ENCODE measurements around the gene TLNRD1. TPM values are rescaled to one million over a fixed set of nuclear protein-coding genes. Genes with fewer than 3 reads are reported as not detected.
"Not testable (repeated sequence)": the region's sequence is repeated elsewhere in the genome, so short reads cannot be mapped to it uniquely, and the experiment has no call there.

Gene TLNRD1
- total RNA-seq, 2 donors from 2014 or later: 10.0 to 26.1 TPM

- Histone ChIP-seq H3K27ac (no peak overlapping the region), H3K9me3 (no peaks in the 10 kb centered on the region), H3K36me3 (peaks cover 19% of the 10 kb centered on the region), H3K27me3 (no peaks in the 10 kb centered on the region), H3K4me3 (no peak overlapping the region), H3K4me1 (no peaks in the 10 kb centered on the region)
- DNase-seq (ENCODE audit: low spot score): peak; percentile 53
- TF ChIP-seq, protein P1, sequence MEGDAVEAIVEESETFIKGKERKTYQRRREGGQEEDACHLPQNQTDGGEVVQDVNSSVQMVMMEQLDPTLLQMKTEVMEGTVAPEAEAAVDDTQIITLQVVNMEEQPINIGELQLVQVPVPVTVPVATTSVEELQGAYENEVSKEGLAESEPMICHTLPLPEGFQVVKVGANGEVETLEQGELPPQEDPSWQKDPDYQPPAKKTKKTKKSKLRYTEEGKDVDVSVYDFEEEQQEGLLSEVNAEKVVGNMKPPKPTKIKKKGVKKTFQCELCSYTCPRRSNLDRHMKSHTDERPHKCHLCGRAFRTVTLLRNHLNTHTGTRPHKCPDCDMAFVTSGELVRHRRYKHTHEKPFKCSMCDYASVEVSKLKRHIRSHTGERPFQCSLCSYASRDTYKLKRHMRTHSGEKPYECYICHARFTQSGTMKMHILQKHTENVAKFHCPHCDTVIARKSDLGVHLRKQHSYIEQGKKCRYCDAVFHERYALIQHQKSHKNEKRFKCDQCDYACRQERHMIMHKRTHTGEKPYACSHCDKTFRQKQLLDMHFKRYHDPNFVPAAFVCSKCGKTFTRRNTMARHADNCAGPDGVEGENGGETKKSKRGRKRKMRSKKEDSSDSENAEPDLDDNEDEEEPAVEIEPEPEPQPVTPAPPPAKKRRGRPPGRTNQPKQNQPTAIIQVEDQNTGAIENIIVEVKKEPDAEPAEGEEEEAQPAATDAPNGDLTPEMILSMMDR (IDR thresholded peaks at IDR 0.05): no peak
Measured at GRCh38 chr15:80957556-80957955, 43.2 kb upstream of the TLNRD1 start.

DNA sequence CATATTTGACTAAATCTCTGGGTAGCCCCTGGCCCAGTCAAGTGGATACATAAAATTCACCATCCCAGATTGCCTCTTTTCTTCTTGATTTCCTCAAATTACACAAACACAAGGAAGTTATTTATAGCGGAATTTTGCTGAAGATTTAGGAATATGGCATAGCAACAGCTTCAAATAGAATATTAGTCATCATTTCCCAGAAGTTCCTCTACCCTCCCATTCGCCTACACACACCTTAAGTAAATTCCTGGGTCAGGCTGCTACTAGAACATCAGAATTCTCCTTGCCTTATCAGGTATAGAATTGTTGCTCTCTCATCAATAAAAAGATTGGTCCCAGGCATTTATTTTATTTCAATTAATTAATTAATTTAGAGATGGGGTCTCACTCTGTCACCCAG is 42.7 kb upstream of the TLNRD1 start:
- Histone ChIP-seq H3K36me3 (peaks cover 15% of the 10 kb centered on the region), H3K4me1 (no peaks in the 10 kb centered on the region), H3K27ac (no peak overlapping the region), H3K4me3 (no peak overlapping the region), H3K27me3 (no peaks in the 10 kb centered on the region), H3K9me3 (no peaks in the 10 kb centered on the region)
- no peak for DNase-seq (ENCODE audit: low spot score)
- TF ChIP-seq, protein P1 (IDR thresholded peaks at IDR 0.05): no peak

GRCh38 chr15:80958818-80959495 is 41.8 kb upstream of the TLNRD1 start:
- DNase-seq (ENCODE audit: low spot score): peak; percentile 11
- no peaks in the 10 kb centered on the region for H3K27me3 ChIP-seq

GRCh38 chr15:80965454-80965853 is 35.3 kb upstream of the TLNRD1 start:
- not testable (repeated sequence) for H3K4me3 ChIP-seq; H3K27me3 ChIP-seq; DNase-seq (ENCODE audit: low spot score); H3K4me1 ChIP-seq; H3K27ac ChIP-seq; H3K9me3 ChIP-seq; H3K36me3 ChIP-seq

More at GRCh38 chr15:80958818-80959495, 41.8 kb upstream of the TLNRD1 start:
- TF ChIP-seq, protein P1 (IDR thresholded peaks at IDR 0.05): no peak
- H3K9me3 ChIP-seq: no peaks in the 10 kb centered on the region
- H3K4me3 ChIP-seq: no peak overlapping the region
- no peak overlapping the region for H3K27ac ChIP-seq
- peaks cover 7% of the 10 kb centered on the region for H3K36me3 ChIP-seq
- H3K4me1 ChIP-seq: no peaks in the 10 kb centered on the region

GRCh38 chr15:80966431-80967197 is 34.1 kb upstream of the TLNRD1 start:
- peak; percentile 48 for DNase-seq (ENCODE audit: low spot score)
- TF ChIP-seq, protein P1 (IDR thresholded peaks at IDR 0.05): no peak
- no peak overlapping the region for H3K27ac ChIP-seq
- no peaks in the 10 kb centered on the region for H3K9me3 ChIP-seq
- no peaks in the 10 kb centered on the region for H3K36me3 ChIP-seq
- H3K27me3 ChIP-seq: no peaks in the 10 kb centered on the region
- H3K4me3 ChIP-seq: no peak overlapping the region
- peaks cover 0 to 9% of the 10 kb centered on the region in 2 donors for H3K4me1 ChIP-seq

DNA sequence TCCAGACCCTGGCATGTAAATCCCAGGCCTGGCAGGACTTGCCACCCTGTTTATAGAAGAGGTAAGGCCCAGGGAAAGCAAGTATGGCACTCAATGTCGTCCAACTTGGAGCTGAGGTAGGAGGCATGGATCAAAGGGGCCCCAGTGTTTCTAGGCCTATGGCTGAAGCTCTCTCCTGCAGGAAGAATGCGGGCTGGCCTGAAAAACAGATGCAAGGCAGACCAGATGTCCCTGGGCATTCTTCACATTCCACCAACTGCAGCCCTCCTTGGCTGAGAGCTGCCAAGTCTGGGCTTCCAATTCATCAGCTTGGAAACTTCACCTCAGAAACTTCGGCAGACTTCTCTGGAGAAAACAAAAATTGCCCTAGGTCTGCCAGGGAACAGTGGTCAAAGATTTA is 33.3 kb upstream of the TLNRD1 start:
- H3K9me3 ChIP-seq: no peaks in the 10 kb centered on the region
- H3K4me1 ChIP-seq: peaks cover 0 to 9% of the 10 kb centered on the region in 2 donors
- H3K4me3 ChIP-seq: no peak overlapping the region
- H3K27ac ChIP-seq: no peak overlapping the region
- TF ChIP-seq, protein P1 (IDR thresholded peaks at IDR 0.05): no peak
- H3K36me3 ChIP-seq: no peaks in the 10 kb centered on the region
- peak; percentile 44 for DNase-seq (ENCODE audit: low spot score)
- no peaks in the 10 kb centered on the region for H3K27me3 ChIP-seq
